Measurements from ENCODE around the gene ITGA1.

DNA sequence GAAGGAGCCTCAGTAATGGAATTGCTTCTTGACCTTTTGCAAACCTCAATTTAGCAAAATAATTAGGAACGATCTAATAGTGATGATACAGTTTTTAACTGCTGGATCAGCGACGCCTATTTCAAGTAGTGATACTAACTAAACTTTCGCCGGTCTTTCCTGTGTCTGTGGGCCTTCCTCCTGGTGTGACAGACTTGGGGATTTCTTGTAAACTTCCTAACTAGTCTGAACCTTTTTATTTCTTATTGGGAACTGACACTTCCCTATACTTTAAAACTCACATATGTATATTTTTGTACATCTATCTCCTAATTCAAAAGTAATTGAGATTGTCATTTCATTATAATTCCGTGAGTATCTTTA is 15.2 kb downstream of the ITGA1 start:
- TF ChIP-seq, protein P1, sequence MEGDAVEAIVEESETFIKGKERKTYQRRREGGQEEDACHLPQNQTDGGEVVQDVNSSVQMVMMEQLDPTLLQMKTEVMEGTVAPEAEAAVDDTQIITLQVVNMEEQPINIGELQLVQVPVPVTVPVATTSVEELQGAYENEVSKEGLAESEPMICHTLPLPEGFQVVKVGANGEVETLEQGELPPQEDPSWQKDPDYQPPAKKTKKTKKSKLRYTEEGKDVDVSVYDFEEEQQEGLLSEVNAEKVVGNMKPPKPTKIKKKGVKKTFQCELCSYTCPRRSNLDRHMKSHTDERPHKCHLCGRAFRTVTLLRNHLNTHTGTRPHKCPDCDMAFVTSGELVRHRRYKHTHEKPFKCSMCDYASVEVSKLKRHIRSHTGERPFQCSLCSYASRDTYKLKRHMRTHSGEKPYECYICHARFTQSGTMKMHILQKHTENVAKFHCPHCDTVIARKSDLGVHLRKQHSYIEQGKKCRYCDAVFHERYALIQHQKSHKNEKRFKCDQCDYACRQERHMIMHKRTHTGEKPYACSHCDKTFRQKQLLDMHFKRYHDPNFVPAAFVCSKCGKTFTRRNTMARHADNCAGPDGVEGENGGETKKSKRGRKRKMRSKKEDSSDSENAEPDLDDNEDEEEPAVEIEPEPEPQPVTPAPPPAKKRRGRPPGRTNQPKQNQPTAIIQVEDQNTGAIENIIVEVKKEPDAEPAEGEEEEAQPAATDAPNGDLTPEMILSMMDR (IDR thresholded peaks at IDR 0.05; ENCODE audit: low read length) = no peak
- TF ChIP-seq EZH2 (optimal IDR thresholded peaks at IDR 0.05; ENCODE audit: low read depth, low read length) = no peak
